IPS-18a (cell line): Measurements from ENCODE around the gene TMEM235.

Experiments used
- H3K27ac ChIP-seq: one replicate; pipeline ENCODE4 v1.5.1; 2013; ENCODE audit warnings: low read length
- H3K27me3 ChIP-seq: one replicate; pipeline ENCODE4 v1.6.1; 2013; ENCODE audit warnings: mild to moderate bottlenecking, low read length; ENCODE audit not compliant: control insufficient read depth, insufficient read depth
- H3K36me3 ChIP-seq: one replicate; pipeline ENCODE4 v1.6.1; 2013; ENCODE audit warnings: low read depth, low read length; ENCODE audit not compliant: control insufficient read depth
- H3K4me1 ChIP-seq: one replicate; pipeline ENCODE4 v1.6.1; 2013; ENCODE audit warnings: low read depth, low read length; ENCODE audit not compliant: control insufficient read depth
- H3K4me3 ChIP-seq: one replicate; pipeline ENCODE4 v1.5.1; 2013; ENCODE audit warnings: low read length
- H3K9ac ChIP-seq: one replicate; pipeline ENCODE4 v1.6.1; 2013; ENCODE audit warnings: mild to moderate bottlenecking, low read length, moderate library complexity
- H3K9me3 ChIP-seq: one replicate; pipeline ENCODE4 v1.6.1; 2013; ENCODE audit warnings: low read depth, low read length; ENCODE audit not compliant: control insufficient read depth

The TMEM235 gene

GRCh38 chr17:78263063-78263735 is 31.8 kb downstream of the TMEM235 start:
- no peak overlapping the region for H3K9ac ChIP-seq
- H3K36me3 ChIP-seq = no peaks in the 10 kb centered on the region
- H3K27me3 ChIP-seq = no peaks in the 10 kb centered on the region
- H3K4me3 ChIP-seq = no peak overlapping the region
- no peaks in the 10 kb centered on the region for H3K9me3 ChIP-seq
- H3K27ac ChIP-seq = no peak overlapping the region
- peaks cover 16% of the 10 kb centered on the region for H3K4me1 ChIP-seq

GRCh38 chr17:78263736-78264340 is 32.4 kb downstream of the TMEM235 start:
- Histone ChIP-seq H3K27ac (no peak overlapping the region), H3K36me3 (no peaks in the 10 kb centered on the region), H3K9me3 (no peaks in the 10 kb centered on the region), H3K9ac (no peak overlapping the region), H3K27me3 (peaks cover under 1% of the 10 kb centered on the region), H3K4me3 (no peak overlapping the region), H3K4me1 (peaks cover 20% of the 10 kb centered on the region)

- Histone ChIP-seq H3K9me3 (no peaks in the 10 kb centered on the region), H3K4me1 (peaks cover 27% of the 10 kb centered on the region), H3K27ac (no peak overlapping the region), H3K27me3 (peaks cover 4% of the 10 kb centered on the region), H3K4me3 (no peak overlapping the region), H3K9ac (no peak overlapping the region), H3K36me3 (no peaks in the 10 kb centered on the region)
Observed at GRCh38 chr17:78264590-78264989, 33.2 kb downstream of the TMEM235 start.

GRCh38 chr17:78265121-78265520 is 33.7 kb downstream of the TMEM235 start:
- Histone ChIP-seq H3K36me3 (no peaks in the 10 kb centered on the region), H3K9ac (no peak overlapping the region), H3K27ac (no peak overlapping the region), H3K4me3 (no peak overlapping the region), H3K27me3 (peaks cover 4% of the 10 kb centered on the region), H3K4me1 (peaks cover 33% of the 10 kb centered on the region), H3K9me3 (no peaks in the 10 kb centered on the region)

- Histone ChIP-seq H3K27ac (no peak overlapping the region), H3K27me3 (peaks cover 4% of the 10 kb centered on the region), H3K4me3 (no peak overlapping the region), H3K36me3 (no peaks in the 10 kb centered on the region), H3K4me1 (peaks cover 38% of the 10 kb centered on the region), H3K9ac (no peak overlapping the region), H3K9me3 (no peaks in the 10 kb centered on the region)
Observed at GRCh38 chr17:78266231-78266631, 34.8 kb downstream of the TMEM235 start.

GRCh38 chr17:78266771-78267170 is 35.3 kb downstream of the TMEM235 start:
- H3K27me3 ChIP-seq = peaks cover 4% of the 10 kb centered on the region
- peaks cover 38% of the 10 kb centered on the region for H3K4me1 ChIP-seq
- H3K27ac ChIP-seq = no peak overlapping the region
- H3K9me3 ChIP-seq = no peaks in the 10 kb centered on the region
- no peaks in the 10 kb centered on the region for H3K36me3 ChIP-seq
- no peak overlapping the region for H3K4me3 ChIP-seq
- H3K9ac ChIP-seq = no peak overlapping the region

GRCh38 chr17:78267253-78268073 is 36.0 kb downstream of the TMEM235 start:
- H3K36me3 ChIP-seq = no peaks in the 10 kb centered on the region
- H3K27me3 ChIP-seq = peaks cover 4% of the 10 kb centered on the region
- no peaks in the 10 kb centered on the region for H3K9me3 ChIP-seq
- H3K9ac ChIP-seq = no peak overlapping the region
- no peak overlapping the region for H3K27ac ChIP-seq
- no peak overlapping the region for H3K4me3 ChIP-seq
- H3K4me1 ChIP-seq = peaks cover 42% of the 10 kb centered on the region

- no peak overlapping the region for H3K9ac ChIP-seq
- peaks cover 4% of the 10 kb centered on the region for H3K27me3 ChIP-seq
- no peaks in the 10 kb centered on the region for H3K9me3 ChIP-seq
- H3K4me3 ChIP-seq = no peak overlapping the region
- H3K36me3 ChIP-seq = no peaks in the 10 kb centered on the region
- no peak overlapping the region for H3K27ac ChIP-seq
- H3K4me1 ChIP-seq = peaks cover 46% of the 10 kb centered on the region
Observed at GRCh38 chr17:78268191-78268874, 36.9 kb downstream of the TMEM235 start.

- no peaks in the 10 kb centered on the region for H3K9me3 ChIP-seq
- no peaks in the 10 kb centered on the region for H3K36me3 ChIP-seq
- peaks cover 46% of the 10 kb centered on the region for H3K4me1 ChIP-seq
- no peak overlapping the region for H3K27ac ChIP-seq
- peaks cover 4% of the 10 kb centered on the region for H3K27me3 ChIP-seq
- H3K4me3 ChIP-seq = peak overlapping the region; percentile 29
- H3K9ac ChIP-seq = no peak overlapping the region
Observed at GRCh38 chr17:78268951-78269905, 37.8 kb downstream of the TMEM235 start.

GRCh38 chr17:78269955-78270381 is 38.5 kb downstream of the TMEM235 start:
- H3K9me3 ChIP-seq = no peaks in the 10 kb centered on the region
- H3K4me3 ChIP-seq = no peak overlapping the region
- H3K27me3 ChIP-seq = peaks cover 4% of the 10 kb centered on the region
- H3K9ac ChIP-seq = no peak overlapping the region
- H3K27ac ChIP-seq = no peak overlapping the region
- H3K4me1 ChIP-seq = peaks cover 44% of the 10 kb centered on the region
- H3K36me3 ChIP-seq = no peaks in the 10 kb centered on the region
